K562 (cell line): ENCODE data around the gene CXCL14. TPM values are rescaled to one million over a fixed set of nuclear protein-coding genes. Genes with fewer than 3 reads are reported as not detected.

Experiments used
- CCNT2 ChIP-seq: IDR thresholded peaks from 2 replicates; pipeline ENCODE4 v1.6.1; 2011; ENCODE audit warnings: borderline replicate concordance, low read depth, mild to moderate bottlenecking, moderate library complexity, mixed read lengths, low read length; ENCODE audit not compliant: insufficient read length; ENCODE audit errors: extremely low read depth
- CREB1 ChIP-seq, 2 experiments: sonication (generic) in 1 of 2; formaldehyde crosslinking in 1 of 2; IDR thresholded peaks; 2 replicates each; pipeline versions ENCODE4 v1.6.1 to v1.8.0; 2012 to 2022; ENCODE audit warnings: inconsistent platforms in 1 of 2, mild to moderate bottlenecking in 1 of 2, missing genetic modification reagents in 1 of 2, moderate library complexity in 1 of 2
- DACH1 ChIP-seq: fragments of 450-650 bp; IDR thresholded peaks from 2 replicates; pipeline ENCODE4 v1.6.1; 2018; ENCODE audit not compliant: partially characterized antibody
- HNRNPUL1 ChIP-seq: fragments of 200-400 bp; formaldehyde crosslinking; IDR thresholded peaks from 2 replicates; pipeline ENCODE4 v1.6.1; 2017; ENCODE audit warnings: low read length
- ILF3 ChIP-seq: fragments of 450-650 bp; IDR thresholded peaks from 2 replicates; pipeline ENCODE4 v1.6.1; 2018; ENCODE audit warnings: antibody characterized with exemption, mild to moderate bottlenecking, moderate library complexity, borderline replicate concordance
- NCOA6 ChIP-seq: fragments of 450-650 bp; IDR thresholded peaks from 2 replicates; pipeline ENCODE4 v1.6.1; 2017; ENCODE audit warnings: mild to moderate bottlenecking
- POLR2G ChIP-seq: fragments of 200-400 bp; formaldehyde crosslinking; IDR thresholded peaks from 2 replicates; pipeline ENCODE4 v1.6.1; 2017; ENCODE audit warnings: low read depth, mild to moderate bottlenecking, antibody characterized with exemption, low read length, moderate library complexity
- POLR3G ChIP-seq: IDR thresholded peaks from 2 replicates; pipeline ENCODE4 v1.6.1; 2011; ENCODE audit not compliant: insufficient read length, insufficient replicate concordance; ENCODE audit errors: extremely low read depth
- TAF15 ChIP-seq: fragments of 200-400 bp; formaldehyde crosslinking; IDR thresholded peaks from 2 replicates; pipeline ENCODE4 v1.6.1; 2017; ENCODE audit warnings: mild to moderate bottlenecking, low read depth, low read length, moderate library complexity
- TAF7 ChIP-seq: fragments of 450-650 bp; IDR thresholded peaks from 2 replicates; pipeline ENCODE4 v1.6.1; 2016; ENCODE audit warnings: missing genetic modification characterization, missing compliant biosample characterization
- TEAD4 ChIP-seq, 2 experiments: sonication (generic) in 1 of 2; formaldehyde crosslinking in 1 of 2; IDR thresholded peaks; 2 replicates each; pipeline versions ENCODE4 v1.6.1 to v1.8.0; 2012 to 2022; ENCODE audit warnings: borderline replicate concordance in 1 of 2, inconsistent platforms in 1 of 2, low read length in 1 of 2, mild to moderate bottlenecking in 1 of 2, missing genetic modification reagents in 1 of 2
- polyA plus RNA-seq, 8 experiments: library from polyadenylated mRNA; depleted of rRNA in 4 of 8; stranded (reverse) in 5 of 8; unstranded in 3 of 8; fragments of >200 nt; fragmentation: Nextera tagmentation in 2 of 8; fragmentation: Illumina TruSeq in 1 of 8; extraction: Ambion mirVana in 2 of 8; extraction: Trizol in 1 of 8; gene quantifications; 2 replicates each; pipeline versions ENCODE4 v1.2.1 to v1.2.3, GENCODE V29; 2011 to 2014; ENCODE audit warnings: inconsistent platforms in 1 of 8, missing spikeins in 1 of 8
- total RNA-seq, 7 experiments: library from RNA; depleted of rRNA in 6 of 7; stranded (reverse); fragments of >200 nt in 6 of 7; fragmentation: Illumina TruSeq in 2 of 7; extraction: Trizol in 2 of 7; gene quantifications; 2 replicates each; pipeline versions ENCODE4 v1.2.1 to v1.2.3, GENCODE V29; 2011 to 2021; ENCODE audit warnings: low replicate concordance in 1 of 7
- TF ChIP-seq, protein P1 (sequence below): fragments of 450-650 bp; IDR thresholded peaks from 2 replicates; pipeline ENCODE4 v1.6.1; 2016; ENCODE audit warnings: borderline replicate concordance
- TF ChIP-seq, protein P2 (sequence below): fragments of 200-800 bp; sonication (Bioruptor generic); IDR thresholded peaks from 2 replicates; pipeline ENCODE4 v1.6.1; 2016; ENCODE audit warnings: missing genetic modification characterization, missing compliant biosample characterization
- TF ChIP-seq, protein P3 (sequence below): fragments of 250-450 bp; sonication (Bioruptor Pico); IDR thresholded peaks from 2 replicates; pipeline ENCODE4 v1.8.0; 2022; ENCODE audit warnings: inconsistent platforms
- TF ChIP-seq, protein P4 (sequence below): fragments of 450-650 bp; formaldehyde crosslinking; IDR thresholded peaks from 2 replicates; pipeline ENCODE4 v1.4.0; 2020; ENCODE audit warnings: mild to moderate bottlenecking, moderate library complexity
- TF ChIP-seq, protein P5 (sequence below): sonication (generic); formaldehyde crosslinking; IDR thresholded peaks from 2 replicates; pipeline ENCODE4 v1.8.0; 2022; ENCODE audit warnings: missing genetic modification reagents, mild to moderate bottlenecking, moderate library complexity, borderline replicate concordance

Gene CXCL14
- total and polyA plus RNA-seq, 9 of the 15 experiments (the other 6 are each of a cell fraction or from before 2014, with no cell fraction given) = not detected

DNA sequence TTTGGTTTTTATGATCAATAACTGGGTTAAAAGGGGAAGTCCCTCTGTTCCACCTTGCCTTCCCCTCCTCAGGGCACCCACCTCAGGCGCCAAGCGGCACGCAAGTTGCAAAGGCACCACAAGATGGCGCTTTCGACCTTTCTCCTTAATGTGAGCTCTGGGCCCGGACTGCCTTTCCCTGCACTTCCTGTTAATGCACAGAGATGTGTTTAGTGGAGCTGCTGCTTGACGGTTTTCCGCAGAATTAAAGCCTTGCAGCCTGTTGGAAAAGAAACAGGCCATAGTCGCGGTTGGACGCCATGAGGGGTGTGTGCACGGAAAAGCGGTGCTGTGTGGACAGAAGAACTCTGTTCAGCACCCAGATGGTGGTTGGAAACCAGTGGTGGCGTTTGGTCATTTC is 17.9 kb downstream of the CXCL14 start (continued):
- TF ChIP-seq, protein P1, sequence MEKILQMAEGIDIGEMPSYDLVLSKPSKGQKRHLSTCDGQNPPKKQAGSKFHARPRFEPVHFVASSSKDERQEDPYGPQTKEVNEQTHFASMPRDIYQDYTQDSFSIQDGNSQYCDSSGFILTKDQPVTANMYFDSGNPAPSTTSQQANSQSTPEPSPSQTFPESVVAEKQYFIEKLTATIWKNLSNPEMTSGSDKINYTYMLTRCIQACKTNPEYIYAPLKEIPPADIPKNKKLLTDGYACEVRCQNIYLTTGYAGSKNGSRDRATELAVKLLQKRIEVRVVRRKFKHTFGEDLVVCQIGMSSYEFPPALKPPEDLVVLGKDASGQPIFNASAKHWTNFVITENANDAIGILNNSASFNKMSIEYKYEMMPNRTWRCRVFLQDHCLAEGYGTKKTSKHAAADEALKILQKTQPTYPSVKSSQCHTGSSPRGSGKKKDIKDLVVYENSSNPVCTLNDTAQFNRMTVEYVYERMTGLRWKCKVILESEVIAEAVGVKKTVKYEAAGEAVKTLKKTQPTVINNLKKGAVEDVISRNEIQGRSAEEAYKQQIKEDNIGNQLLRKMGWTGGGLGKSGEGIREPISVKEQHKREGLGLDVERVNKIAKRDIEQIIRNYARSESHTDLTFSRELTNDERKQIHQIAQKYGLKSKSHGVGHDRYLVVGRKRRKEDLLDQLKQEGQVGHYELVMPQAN = no peak
- TF ChIP-seq CREB1 (IDR thresholded peaks at IDR 0.05) (no peak), CREB1 (CRISPR knock-in tag; IDR thresholded peaks at IDR 0.05) (no peak), TAF15 (no peak), TEAD4 (IDR thresholded peaks at IDR 0.05; ENCODE audit: low read length) (0 out of 2 replicates have a peak, but pooled peaks have one; percentile 13), TEAD4 (CRISPR knock-in tag; IDR thresholded peaks at IDR 0.05; ENCODE audit: borderline replicate concordance) (no peak), POLR3G (no peak), ILF3 (no peak), CCNT2 (no peak), HNRNPUL1 (no peak), DACH1 (no peak), POLR2G (no peak), TAF7 (tag) (no peak), NCOA6 (no peak)
- TF ChIP-seq, protein P2, sequence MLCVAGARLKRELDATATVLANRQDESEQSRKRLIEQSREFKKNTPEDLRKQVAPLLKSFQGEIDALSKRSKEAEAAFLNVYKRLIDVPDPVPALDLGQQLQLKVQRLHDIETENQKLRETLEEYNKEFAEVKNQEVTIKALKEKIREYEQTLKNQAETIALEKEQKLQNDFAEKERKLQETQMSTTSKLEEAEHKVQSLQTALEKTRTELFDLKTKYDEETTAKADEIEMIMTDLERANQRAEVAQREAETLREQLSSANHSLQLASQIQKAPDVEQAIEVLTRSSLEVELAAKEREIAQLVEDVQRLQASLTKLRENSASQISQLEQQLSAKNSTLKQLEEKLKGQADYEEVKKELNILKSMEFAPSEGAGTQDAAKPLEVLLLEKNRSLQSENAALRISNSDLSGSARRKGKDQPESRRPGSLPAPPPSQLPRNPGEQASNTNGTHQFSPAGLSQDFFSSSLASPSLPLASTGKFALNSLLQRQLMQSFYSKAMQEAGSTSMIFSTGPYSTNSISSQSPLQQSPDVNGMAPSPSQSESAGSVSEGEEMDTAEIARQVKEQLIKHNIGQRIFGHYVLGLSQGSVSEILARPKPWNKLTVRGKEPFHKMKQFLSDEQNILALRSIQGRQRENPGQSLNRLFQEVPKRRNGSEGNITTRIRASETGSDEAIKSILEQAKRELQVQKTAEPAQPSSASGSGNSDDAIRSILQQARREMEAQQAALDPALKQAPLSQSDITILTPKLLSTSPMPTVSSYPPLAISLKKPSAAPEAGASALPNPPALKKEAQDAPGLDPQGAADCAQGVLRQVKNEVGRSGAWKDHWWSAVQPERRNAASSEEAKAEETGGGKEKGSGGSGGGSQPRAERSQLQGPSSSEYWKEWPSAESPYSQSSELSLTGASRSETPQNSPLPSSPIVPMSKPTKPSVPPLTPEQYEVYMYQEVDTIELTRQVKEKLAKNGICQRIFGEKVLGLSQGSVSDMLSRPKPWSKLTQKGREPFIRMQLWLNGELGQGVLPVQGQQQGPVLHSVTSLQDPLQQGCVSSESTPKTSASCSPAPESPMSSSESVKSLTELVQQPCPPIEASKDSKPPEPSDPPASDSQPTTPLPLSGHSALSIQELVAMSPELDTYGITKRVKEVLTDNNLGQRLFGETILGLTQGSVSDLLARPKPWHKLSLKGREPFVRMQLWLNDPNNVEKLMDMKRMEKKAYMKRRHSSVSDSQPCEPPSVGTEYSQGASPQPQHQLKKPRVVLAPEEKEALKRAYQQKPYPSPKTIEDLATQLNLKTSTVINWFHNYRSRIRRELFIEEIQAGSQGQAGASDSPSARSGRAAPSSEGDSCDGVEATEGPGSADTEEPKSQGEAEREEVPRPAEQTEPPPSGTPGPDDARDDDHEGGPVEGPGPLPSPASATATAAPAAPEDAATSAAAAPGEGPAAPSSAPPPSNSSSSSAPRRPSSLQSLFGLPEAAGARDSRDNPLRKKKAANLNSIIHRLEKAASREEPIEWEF (CRISPR knock-in tag) = no peak
- TF ChIP-seq, protein P3, sequence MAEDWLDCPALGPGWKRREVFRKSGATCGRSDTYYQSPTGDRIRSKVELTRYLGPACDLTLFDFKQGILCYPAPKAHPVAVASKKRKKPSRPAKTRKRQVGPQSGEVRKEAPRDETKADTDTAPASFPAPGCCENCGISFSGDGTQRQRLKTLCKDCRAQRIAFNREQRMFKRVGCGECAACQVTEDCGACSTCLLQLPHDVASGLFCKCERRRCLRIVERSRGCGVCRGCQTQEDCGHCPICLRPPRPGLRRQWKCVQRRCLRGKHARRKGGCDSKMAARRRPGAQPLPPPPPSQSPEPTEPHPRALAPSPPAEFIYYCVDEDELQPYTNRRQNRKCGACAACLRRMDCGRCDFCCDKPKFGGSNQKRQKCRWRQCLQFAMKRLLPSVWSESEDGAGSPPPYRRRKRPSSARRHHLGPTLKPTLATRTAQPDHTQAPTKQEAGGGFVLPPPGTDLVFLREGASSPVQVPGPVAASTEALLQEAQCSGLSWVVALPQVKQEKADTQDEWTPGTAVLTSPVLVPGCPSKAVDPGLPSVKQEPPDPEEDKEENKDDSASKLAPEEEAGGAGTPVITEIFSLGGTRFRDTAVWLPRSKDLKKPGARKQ = peak; percentile 81; the same call in 1 of the 2 replicates
- TF ChIP-seq, protein P4, sequence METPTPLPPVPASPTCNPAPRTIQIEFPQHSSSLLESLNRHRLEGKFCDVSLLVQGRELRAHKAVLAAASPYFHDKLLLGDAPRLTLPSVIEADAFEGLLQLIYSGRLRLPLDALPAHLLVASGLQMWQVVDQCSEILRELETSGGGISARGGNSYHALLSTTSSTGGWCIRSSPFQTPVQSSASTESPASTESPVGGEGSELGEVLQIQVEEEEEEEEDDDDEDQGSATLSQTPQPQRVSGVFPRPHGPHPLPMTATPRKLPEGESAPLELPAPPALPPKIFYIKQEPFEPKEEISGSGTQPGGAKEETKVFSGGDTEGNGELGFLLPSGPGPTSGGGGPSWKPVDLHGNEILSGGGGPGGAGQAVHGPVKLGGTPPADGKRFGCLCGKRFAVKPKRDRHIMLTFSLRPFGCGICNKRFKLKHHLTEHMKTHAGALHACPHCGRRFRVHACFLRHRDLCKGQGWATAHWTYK (CRISPR knock-in tag) = no peak
- TF ChIP-seq, protein P5, sequence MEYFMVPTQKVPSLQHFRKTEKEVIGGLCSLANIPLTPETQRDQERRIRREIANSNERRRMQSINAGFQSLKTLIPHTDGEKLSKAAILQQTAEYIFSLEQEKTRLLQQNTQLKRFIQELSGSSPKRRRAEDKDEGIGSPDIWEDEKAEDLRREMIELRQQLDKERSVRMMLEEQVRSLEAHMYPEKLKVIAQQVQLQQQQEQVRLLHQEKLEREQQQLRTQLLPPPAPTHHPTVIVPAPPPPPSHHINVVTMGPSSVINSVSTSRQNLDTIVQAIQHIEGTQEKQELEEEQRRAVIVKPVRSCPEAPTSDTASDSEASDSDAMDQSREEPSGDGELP = no peak; the same call in 1 of the 2 replicates
